ENCODE measurements around the gene PTGDR. TPM values are rescaled to one million over a fixed set of nuclear protein-coding genes. Genes with fewer than 3 reads are reported as not detected.

Gene PTGDR
- polyA plus RNA-seq, 2 of the 4 experiments (the other 2 are of a cell fraction) = not detected

GRCh38 chr14:52248057-52248456 lies 19.4 kb upstream of the PTGDR start:
- WGBS (ENCODE audit: missing lambda C conversion rate) = 18% methylated on average over 2 of the region's 2 CpGs
- TF ChIP-seq MYC (IDR thresholded peaks at IDR 0.05; ENCODE audit: borderline replicate concordance, low read length) = no peak
- no peak for TF ChIP-seq FOSL2 (IDR thresholded peaks at IDR 0.05)
- TF ChIP-seq FOSL2 (CRISPR knock-in tag; IDR thresholded peaks at IDR 0.05) = no peak
- TF ChIP-seq, protein P1, sequence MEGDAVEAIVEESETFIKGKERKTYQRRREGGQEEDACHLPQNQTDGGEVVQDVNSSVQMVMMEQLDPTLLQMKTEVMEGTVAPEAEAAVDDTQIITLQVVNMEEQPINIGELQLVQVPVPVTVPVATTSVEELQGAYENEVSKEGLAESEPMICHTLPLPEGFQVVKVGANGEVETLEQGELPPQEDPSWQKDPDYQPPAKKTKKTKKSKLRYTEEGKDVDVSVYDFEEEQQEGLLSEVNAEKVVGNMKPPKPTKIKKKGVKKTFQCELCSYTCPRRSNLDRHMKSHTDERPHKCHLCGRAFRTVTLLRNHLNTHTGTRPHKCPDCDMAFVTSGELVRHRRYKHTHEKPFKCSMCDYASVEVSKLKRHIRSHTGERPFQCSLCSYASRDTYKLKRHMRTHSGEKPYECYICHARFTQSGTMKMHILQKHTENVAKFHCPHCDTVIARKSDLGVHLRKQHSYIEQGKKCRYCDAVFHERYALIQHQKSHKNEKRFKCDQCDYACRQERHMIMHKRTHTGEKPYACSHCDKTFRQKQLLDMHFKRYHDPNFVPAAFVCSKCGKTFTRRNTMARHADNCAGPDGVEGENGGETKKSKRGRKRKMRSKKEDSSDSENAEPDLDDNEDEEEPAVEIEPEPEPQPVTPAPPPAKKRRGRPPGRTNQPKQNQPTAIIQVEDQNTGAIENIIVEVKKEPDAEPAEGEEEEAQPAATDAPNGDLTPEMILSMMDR (IDR thresholded peaks at IDR 0.05) = no peak
- no peak for TF ChIP-seq MAFK (IDR thresholded peaks at IDR 0.05; ENCODE audit: partially characterized antibody)
- TF ChIP-seq POLR2AphosphoS2 (conservative IDR thresholded peaks at IDR 0.05; ENCODE audit: low read length) = no peak
- TF ChIP-seq, protein P2, sequence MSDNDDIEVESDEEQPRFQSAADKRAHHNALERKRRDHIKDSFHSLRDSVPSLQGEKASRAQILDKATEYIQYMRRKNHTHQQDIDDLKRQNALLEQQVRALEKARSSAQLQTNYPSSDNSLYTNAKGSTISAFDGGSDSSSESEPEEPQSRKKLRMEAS (IDR thresholded peaks at IDR 0.05) = no peak
- TF ChIP-seq POLR2A (IDR thresholded peaks at IDR 0.05; ENCODE audit: low read length) = no peak
- no peak for TF ChIP-seq NR3C1 (IDR thresholded peaks at IDR 0.05)
- TF ChIP-seq, protein P3, sequence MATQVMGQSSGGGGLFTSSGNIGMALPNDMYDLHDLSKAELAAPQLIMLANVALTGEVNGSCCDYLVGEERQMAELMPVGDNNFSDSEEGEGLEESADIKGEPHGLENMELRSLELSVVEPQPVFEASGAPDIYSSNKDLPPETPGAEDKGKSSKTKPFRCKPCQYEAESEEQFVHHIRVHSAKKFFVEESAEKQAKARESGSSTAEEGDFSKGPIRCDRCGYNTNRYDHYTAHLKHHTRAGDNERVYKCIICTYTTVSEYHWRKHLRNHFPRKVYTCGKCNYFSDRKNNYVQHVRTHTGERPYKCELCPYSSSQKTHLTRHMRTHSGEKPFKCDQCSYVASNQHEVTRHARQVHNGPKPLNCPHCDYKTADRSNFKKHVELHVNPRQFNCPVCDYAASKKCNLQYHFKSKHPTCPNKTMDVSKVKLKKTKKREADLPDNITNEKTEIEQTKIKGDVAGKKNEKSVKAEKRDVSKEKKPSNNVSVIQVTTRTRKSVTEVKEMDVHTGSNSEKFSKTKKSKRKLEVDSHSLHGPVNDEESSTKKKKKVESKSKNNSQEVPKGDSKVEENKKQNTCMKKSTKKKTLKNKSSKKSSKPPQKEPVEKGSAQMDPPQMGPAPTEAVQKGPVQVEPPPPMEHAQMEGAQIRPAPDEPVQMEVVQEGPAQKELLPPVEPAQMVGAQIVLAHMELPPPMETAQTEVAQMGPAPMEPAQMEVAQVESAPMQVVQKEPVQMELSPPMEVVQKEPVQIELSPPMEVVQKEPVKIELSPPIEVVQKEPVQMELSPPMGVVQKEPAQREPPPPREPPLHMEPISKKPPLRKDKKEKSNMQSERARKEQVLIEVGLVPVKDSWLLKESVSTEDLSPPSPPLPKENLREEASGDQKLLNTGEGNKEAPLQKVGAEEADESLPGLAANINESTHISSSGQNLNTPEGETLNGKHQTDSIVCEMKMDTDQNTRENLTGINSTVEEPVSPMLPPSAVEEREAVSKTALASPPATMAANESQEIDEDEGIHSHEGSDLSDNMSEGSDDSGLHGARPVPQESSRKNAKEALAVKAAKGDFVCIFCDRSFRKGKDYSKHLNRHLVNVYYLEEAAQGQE (IDR thresholded peaks at IDR 0.05) = no peak
- Histone ChIP-seq H3K9me3 (no peaks in the 10 kb centered on the region), H3K4me2 (no peak overlapping the region), H3K27ac (no peak overlapping the region), H3K4me3 (no peak overlapping the region), H3K4me1 (no peaks in the 10 kb centered on the region)
- POLR2A ChIA-PET = no interaction called here
- ATAC-seq = no peak
- no peak for DNase-seq (ENCODE audit: low read depth in 1 of 2, low spot score in 1 of 2)
- FAIRE-seq = no peak
- CTCF ChIA-PET = no interaction called here

- Histone ChIP-seq H3K4me2 (no peak overlapping the region), H3K9me3 (no peaks in the 10 kb centered on the region), H3K27ac (no peak overlapping the region), H3K4me1 (no peaks in the 10 kb centered on the region), H3K4me3 (no peak overlapping the region)
- no peak for FAIRE-seq
- ATAC-seq = no peak
- DNase-seq (ENCODE audit: low read depth in 1 of 2, low spot score in 1 of 2) = no peak
- POLR2A ChIA-PET = no interaction called here
- 40% methylated on average over 1 of the region's 1 CpG for WGBS (ENCODE audit: missing lambda C conversion rate)
- TF ChIP-seq, protein P4, sequence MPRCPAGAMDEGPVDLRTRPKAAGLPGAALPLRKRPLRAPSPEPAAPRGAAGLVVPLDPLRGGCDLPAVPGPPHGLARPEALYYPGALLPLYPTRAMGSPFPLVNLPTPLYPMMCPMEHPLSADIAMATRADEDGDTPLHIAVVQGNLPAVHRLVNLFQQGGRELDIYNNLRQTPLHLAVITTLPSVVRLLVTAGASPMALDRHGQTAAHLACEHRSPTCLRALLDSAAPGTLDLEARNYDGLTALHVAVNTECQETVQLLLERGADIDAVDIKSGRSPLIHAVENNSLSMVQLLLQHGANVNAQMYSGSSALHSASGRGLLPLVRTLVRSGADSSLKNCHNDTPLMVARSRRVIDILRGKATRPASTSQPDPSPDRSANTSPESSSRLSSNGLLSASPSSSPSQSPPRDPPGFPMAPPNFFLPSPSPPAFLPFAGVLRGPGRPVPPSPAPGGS (IDR thresholded peaks at IDR 0.05) = no peak
- no peak for TF ChIP-seq CHD4 (IDR thresholded peaks at IDR 0.05; ENCODE audit: borderline replicate concordance)
- TF ChIP-seq, protein P5, sequence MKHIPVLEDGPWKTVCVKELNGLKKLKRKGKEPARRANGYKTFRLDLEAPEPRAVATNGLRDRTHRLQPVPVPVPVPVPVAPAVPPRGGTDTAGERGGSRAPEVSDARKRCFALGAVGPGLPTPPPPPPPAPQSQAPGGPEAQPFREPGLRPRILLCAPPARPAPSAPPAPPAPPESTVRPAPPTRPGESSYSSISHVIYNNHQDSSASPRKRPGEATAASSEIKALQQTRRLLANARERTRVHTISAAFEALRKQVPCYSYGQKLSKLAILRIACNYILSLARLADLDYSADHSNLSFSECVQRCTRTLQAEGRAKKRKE (CRISPR knock-in tag; IDR thresholded peaks at IDR 0.05; ENCODE audit: low read depth) = no peak
- CTCF ChIA-PET = no interaction called here
These were observed 15.8 kb upstream of the PTGDR start for GRCh38 chr14:52251724-52252123.

DNA sequence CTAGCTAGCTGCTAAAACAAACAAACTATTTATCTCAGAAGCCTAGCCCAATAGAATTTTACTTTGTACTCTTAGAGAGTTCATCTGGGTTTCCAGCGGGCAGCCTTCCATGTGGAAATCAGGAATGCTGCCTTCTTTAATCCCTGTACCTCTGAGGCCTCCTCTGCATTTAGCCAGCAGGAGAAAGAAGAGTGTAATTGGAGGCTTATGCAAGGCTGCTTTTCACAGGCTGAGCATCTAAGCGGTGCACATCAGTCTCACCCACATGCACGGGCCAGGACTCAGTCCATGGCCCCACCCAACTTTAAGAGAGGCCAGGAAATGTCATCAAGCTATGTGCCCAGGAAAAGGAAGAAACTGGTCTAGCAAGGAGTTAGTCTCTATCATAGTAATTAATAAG lies 14.0 kb upstream of the PTGDR start:
- no peak overlapping the region for H3K27ac ChIP-seq
- ChIA-PET POLR2A (no interaction called here), CTCF (no interaction called here)
- no peaks in the 10 kb centered on the region for H3K4me1 ChIP-seq
- no peak overlapping the region for H3K4me2 ChIP-seq
- ATAC-seq (no peak), DNase-seq (ENCODE audit: low read depth in 1 of 2, low spot score in 1 of 2) (no peak), FAIRE-seq (no peak)
- no peak overlapping the region for H3K4me3 ChIP-seq
- TF ChIP-seq TFCP2L1 (CRISPR knock-in tag; IDR thresholded peaks at IDR 0.05) (no peak), RFX5 (IDR thresholded peaks at IDR 0.05) (no peak), GATA3 (IDR thresholded peaks at IDR 0.05; ENCODE audit: borderline replicate concordance) (no peak)
- no peaks in the 10 kb centered on the region for H3K9me3 ChIP-seq
- 24% methylated on average over 3 of the region's 3 CpGs for WGBS (ENCODE audit: missing lambda C conversion rate)

Measured in A549 (cell line).